ENCODE measurements around the gene GPR179.
"Not testable (repeated sequence)": the region's sequence is repeated elsewhere in the genome, so short reads cannot be mapped to it uniquely, and the experiment has no call there.

The GPR179 gene

GRCh38 chr17:38285994-38286393, 57.8 kb downstream of the GPR179 start:
- H3K9me3 ChIP-seq (ENCODE audit: low read length); H3K4me3 ChIP-seq (ENCODE audit: low read length); H3K27me3 ChIP-seq (ENCODE audit: insufficient read depth, low read length); H2AFZ ChIP-seq (ENCODE audit: low read depth, low read length); H3K36me3 ChIP-seq (ENCODE audit: insufficient read depth, low read length); H3K4me1 ChIP-seq (ENCODE audit: insufficient read depth, low read length): not testable (repeated sequence)
